NCI-H2227 treated with DMSO at 0.1 percent for 48 hours (cell line): ENCODE measurements around the gene SEC31A.

Source experiments
- DNase-seq: peaks from one replicate; lab custom pipeline; 2025; lab: John Stamatoyannopoulos, UW

Gene SEC31A

DNA sequence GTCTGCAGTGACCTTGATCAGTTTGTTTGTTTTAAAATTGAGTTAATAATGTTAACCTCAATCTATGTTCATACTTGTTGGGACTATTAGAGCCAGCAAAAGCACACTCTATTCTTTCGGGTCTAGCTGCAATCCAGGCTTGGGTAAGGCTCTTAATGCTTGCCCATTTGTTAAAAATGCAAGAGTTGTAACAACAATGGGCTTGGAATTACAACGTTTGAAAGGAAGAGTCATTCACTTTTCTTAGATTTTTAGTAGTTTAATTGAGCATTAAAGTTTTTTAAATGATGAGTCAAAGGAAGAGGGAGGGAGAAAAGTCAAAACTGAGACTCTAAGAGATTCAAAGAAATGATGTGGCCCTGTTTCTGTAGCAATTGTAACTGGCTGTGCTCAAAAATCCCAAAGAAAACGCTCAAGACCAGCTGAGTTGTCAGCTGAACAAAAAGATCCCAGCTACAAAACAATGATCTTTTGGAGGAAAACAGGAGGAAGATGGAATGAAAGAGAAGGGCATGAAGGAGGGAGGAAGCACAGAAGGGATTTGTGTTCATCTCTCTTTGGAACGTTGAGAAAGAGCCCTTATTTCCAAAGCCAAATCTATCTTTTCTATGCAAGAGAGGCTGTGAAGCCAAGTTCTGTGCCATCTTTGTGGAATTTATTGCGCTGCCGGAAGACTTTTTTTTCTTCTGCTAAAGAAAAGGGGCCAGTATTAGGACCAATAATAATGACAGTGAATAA is 97.9 kb downstream of the SEC31A start:
- no peak for DNase-seq

DNA sequence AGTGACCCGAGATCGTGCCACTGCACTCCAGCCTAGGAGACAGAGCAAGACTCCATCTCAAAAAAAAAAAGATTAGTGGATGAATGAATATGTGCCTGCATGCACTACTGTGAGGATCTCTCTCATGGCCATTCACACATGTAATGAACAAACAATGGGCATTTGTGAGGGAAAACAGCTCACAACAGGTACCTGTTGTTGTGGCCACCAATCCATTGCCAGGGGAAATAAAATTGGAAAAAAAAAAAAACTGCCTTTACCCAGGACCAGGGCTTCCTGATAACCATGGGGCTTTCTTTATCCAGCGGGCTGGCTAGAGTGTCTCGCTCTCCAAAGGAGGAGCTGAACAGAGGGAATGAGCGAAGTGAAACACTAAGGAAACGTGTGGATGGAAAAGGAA is 99.8 kb downstream of the SEC31A start:
- no peak for DNase-seq

DNA sequence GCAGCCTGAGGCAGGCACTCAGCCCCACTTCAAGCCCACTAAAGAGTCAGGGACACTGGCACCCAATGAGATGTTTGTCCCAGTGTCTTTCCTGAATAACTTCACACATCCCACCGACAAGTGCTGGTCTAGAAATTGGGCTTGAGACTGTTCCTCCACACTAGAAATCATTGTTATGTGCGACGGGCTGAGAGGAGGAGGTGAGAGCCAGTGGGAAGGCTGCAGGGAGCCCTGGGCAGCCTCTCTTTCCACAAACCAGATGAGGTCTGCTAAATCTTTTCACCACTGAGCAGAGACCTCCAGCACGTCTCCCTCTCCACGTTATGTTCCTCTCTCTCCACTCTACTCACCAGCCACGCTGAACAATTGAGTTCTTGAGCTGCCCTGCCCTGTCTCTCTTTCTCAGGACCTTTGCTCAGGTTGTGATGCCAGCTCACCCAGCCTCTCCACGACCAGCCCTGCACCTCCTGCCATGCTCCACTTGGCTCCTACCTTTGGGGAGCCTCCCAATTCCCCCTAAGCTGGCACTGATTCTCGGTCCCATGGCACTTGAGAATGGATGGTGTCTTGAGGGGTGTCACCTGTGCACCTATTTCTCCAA is 100.8 kb downstream of the SEC31A start:
- DNase-seq, result no peak

DNA sequence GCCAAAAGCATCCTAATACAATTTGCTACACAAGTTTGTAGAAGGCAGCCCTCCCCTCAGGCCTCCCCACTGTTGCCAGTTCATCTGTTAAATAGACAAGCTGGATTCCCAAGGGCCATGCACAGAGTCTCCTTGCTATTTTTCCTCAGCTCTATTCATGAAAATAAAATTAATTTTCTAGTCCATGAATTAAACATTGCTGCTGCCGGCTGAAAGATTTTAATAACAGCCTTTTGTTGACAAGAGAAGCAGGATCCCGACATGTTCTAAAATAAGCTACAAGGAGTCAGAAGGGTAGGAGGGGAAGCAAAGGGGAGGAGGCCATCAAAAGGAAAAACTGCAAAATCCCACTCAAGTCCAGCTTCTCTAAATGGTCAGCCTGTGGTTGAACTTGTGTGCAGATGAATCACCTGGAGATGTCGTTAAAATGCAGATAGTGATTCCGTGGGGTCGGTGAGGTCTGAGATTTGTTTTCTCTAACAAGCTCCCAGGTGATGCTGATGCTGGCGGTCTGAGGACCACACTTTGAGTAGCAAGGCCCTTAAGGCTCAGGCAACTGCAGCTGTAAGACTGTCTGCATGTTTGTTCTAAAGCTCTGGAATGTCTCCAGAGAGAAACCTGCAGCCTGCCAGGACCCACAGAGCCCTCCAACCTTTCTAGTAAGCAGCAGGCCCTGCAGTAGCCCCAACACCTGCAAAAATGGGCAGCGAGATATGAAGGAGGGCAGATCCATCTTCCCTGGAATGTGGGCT is 101.8 kb downstream of the SEC31A start:
- DNase-seq, result no peak

DNA sequence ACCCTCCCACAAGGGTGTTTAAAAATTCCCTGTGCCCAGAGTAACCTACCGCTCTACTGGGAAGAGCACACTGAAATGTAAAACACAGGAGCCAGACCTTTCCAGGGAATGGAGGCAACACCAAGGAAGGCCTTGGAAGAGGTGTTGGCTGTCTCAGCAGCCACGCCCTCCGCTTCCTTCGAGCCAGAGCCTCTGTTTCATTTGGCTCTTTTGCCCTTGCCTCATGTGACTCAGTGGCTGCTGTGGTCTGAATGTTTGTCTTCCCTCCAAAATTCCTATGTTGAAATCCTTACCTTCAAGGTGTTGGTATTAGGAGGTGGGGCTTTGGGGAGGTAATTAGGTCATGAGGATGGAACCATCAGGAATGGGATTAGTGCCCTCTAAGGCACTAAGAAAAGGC is 103.6 kb downstream of the SEC31A start:
- DNase-seq, result no peak

DNA sequence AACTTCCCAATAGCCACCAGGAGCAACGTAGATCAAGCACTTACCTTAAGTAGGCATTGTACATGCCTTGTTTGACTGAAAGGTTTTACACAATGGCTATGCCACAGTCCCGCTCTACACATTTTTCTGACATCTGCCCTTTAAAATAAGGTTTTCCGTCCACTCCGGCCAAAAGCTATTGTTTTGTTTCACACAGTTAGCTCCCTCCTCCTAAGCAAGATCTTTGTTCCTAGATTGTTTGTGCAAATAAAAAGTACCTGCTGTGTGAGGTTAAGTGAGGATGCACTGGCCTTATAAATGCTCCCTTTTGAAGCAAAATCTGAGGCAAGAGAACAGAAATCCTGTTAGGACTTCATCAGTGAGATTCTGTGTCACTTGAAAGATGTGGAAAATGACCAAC is 104.1 kb downstream of the SEC31A start:
- peak; percentile 39 for DNase-seq

DNA sequence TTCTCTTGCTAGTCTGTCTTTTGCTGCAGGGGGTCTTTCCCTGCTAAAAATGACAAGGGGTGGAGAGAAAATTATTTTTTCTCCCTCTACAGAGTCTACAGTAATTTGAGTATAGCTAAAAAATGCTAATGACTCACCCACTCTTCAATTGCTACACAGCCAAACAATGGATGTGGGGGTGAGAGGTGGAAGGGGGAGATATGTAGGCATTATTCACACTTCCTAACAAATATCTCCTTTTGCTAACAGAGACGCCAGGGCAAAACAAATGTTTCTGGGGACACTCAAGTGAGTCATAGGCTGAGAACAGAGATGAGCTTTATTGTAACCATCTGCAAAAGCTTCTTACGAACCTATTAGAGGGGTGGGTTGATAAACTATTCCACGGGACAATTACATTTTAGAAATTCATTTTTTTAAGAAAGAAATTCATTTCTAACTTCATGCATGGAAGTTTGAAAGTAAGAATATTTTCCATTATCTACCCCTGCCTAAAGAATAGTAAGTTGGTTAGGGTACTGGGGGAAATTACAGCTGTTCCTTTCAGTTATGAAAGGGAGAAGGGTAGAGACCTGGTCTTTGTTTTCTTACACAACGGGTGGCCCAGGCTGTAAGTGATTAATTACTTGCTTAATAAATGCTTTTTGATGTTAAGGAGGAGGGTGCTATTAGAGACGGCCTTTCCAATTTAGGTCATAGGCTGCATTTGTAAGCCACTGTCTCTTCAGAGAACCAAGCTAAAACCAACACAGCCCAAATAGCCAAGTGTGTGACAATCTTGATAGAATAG is 105.1 kb downstream of the SEC31A start:
- DNase-seq, result peak; percentile 35

DNA sequence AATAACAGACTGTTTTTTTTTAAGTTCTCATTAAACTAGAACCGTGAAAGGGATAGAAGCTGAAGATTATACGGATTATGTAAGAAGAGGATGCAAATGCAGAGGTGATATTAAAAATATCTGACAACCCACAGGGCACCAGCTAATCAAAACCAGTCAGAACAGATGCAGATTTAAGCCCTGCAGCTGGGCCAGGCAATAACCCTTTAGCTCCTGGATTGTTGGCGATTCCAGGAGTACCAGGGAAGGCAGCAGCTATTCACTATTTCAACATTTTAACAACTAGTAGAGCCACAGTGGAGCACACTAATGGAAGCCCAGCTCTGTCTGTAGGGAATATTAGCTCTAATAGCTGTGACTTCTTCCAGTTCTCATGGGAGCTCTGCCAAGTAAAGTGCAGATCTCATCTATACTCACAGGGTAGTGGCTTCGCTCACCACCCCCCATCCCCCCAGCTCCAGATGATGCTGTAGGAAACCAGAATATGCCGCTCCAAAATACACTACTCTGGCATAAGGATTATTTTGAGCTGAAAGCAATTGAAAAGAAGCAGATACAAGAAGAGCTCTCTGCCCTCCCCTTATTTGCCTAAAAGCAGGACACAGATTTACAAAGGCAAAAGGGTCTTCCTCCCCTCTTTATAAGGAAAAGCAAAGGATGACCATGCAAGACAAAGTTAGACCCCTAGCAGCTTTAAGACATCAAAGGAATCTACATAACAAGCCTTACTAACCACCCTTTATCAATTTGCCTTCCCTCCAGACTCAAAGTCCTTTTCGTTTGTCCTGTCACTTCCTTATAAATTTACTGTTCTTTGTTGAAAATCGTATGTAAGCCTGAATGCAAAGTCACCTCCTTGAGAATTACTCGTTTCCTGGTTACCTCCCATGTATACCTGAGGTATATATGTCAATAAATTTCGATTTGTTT is 106.0 kb downstream of the SEC31A start:
- DNase-seq, result peak; percentile 58

DNA sequence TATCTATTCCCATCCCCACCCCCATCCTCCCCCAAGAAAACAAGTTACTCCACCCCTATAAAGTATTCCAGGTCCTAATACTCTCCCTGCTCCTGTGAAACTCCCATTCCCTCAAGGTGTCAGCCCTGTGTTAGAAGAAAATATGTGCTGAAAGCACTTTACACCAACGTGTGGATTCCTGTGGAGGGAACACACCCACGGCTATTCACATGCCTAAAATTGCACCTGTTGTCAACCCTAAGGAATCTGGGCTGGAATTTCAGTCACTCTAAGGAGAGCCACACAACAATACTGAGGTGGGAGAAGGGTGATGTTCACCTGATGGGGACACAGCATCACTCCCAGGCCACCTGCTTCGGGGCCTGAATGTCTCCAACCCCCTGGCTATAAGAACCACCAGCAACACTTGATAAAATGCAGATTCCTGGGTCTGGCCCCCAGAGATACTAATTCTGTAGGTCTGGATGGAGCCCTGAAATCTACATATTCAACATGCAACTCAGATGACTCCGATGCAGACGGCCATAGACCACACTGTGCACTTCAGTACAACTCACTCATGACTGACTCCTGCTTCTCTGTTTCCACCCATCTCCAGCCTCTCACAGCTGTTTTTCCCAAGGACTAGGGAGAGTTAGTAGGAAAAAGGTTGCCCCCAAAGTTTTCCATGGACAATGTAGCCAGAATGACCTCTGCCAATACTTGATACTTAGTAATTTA is 108.2 kb downstream of the SEC31A start:
- DNase-seq, result no peak

DNA sequence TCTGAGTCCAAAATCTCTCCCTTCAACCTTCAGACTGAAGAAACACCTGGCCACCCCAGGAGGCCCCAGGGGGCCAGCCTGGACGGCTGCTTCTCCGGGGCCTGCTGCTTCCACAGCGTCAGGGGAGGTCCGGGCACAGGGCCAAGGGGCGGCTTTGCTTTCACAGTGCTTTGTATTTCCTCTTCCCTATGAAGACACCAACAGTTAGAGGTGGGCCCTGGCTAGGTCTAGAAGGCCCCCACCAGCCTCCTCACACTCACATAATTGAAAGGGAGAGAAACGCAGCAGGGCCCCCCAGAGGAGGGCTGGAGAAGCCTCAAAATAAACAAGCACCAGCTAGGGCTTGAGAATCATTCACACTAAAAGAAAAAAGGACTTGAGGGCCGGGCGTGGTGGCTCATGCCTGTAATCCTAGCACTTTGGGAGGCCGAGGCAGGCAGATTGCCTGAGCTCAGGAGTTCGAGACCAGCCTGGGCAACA is 110.2 kb downstream of the SEC31A start:
- DNase-seq, result peak; percentile 34

DNA sequence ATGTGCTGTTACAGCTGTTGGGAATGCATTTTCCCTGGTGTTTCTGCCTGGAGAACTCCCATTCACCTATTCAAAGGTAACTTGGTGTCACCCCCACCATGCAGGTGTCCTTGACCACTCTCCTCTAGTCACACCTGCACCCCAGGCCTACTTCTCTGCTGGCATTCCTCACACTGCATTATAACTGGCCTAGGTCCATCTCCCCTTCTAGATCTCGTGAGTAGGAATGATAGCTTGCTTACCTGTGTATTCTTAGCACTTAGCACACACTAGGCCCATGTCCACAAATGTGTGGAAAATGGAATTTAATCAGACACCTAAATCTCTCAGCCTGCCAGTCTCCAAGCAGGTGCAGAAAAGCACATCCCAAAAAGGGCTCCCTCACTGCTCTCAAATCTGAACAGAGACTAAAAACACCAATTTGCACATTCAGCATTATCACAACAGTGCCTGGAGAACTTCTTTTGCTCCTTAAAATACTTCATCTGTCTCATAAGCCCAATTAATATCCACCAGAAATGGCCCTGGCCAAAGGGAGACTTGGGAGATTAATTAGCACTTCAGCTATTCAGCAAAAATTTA is 110.7 kb downstream of the SEC31A start:
- no peak for DNase-seq

DNA sequence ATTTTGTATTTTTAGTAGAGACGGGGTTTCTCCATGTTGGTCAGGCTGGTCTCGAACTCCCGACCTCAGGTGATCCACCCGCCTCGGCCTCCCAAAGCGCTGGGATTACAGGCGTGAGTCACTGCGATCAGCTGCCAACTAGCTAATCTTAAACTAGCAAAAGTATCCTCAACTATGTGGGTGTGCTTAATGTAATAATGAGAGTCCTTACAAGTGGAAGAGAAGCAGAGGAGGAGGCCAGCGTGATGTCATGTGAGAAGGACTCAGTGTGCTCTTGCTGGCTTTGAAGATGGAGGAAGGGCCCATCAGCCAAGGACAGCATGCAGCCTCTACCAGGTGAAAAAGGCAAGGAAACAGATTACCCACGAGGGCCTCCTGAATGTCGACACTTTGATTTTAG is 111.9 kb downstream of the SEC31A start:
- no peak for DNase-seq

DNA sequence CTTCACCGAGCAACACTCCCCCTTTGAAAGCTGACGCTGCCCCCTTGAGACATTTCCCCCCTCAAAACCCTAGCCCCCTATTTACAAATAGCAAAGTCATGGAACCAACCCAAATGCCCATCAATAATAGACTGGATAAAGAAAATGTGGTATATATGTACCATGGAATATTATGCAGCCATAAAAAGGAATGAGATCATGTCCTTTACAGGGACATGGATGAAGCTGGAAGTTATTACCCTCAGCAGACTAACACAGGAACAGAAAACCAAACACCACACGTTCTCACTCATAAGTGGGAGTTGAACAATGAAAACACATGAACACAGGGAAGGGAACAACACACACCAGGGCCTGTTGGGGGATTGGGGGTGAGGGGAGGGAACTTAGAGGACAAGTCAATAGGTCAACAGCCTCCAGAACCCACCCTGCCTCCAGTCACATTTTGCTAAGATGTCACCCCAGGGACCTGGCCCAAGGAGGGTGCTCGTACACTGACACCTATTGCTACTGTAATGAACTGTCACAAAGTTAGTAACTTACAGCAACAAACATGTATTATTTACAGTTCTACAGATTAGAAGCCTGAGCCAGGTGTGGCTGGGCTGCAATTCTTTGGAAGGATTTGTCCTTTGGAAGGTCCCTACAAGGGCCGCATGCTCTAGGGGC is 113.0 kb downstream of the SEC31A start:
- no peak for DNase-seq

DNA sequence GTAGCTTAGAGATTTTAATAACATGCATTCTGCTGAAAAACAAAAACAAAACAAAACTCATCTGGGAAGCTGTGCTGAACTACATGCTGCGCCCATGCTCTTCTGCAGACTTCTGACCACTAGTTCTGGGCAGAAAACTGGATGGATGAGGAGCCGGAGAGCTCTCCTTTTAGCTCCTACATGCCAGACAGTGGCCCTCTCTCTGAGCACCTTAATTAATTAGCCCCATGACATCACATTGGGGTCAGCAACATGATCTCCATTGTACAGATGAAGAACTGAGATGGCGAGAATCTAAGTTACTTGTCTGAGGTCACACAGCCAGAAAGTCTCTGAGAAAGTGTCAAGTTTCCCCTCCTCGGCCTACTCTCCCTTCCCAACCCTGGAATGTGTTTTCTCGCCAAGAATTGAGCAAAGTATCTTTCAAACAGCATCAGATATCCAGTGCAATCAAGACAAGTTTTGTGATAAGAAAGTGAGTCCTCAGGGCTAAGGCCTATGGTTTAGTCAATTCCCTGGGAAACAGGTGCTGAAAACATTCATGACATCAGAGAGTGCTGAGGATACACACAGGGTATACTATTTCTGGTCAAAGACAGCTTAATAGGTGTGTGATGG is 113.9 kb downstream of the SEC31A start:
- DNase-seq, result no peak

DNA sequence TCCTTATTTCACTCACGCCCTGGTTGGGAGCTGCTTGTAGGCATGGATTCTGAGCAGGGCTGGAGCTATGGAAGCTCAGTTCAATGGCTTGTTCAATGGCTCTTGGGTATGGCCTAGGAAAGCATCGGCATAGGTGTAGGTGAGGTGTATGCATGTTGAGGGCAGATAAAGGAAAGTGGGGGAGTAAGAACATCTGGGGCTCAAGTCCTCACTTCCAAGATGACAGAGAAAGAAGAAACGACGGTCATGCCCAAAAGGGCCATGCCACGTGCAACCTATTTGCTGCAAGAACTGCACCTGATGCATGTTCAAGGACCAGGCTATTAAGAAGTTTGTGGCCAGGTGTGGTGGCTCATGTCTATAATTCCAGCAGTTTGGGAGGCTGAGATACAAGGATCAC is 115.7 kb downstream of the SEC31A start:
- DNase-seq, result no peak

DNA sequence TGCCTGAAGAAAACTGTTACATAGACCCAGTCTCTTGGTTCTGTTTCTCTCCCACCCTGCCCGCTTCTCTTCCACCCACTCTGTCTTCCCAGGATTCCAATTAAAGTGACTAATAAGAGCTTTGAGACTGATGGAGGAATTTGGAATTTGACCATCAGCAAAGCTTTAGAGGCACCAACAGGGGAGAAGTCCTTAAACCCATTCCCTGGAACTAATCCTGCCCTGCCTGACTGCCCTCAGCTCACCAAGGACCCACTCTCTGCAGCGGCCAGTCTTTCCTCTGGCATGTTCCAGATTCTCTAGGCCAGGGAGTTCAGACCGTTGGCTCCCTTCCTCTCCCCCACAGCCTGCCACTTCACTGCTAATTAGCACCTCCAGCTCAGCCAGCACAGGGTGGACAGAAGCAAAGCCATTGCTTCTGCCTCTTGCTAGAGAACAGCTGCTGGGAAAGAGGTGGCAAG is 116.2 kb downstream of the SEC31A start:
- no peak for DNase-seq

DNA sequence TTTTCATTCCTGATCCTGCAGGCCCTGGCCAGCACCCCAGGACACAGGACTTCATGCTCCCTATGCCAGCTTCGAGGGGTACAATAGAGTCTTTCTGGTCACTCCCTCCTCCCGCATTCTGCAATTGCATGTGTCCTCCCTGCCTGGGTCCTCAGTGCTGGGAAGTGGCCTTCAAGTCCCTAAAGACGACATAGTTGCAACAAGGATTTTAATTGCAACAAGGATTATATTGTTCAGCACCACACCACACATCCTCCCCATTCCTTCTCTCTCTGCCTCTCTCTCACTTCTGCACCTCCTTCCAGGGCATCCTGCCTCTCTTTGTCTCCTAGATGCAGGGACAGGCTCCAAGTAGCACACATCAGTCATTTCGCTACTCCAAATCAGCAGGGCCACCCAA is 117.9 kb downstream of the SEC31A start:
- no peak for DNase-seq

DNA sequence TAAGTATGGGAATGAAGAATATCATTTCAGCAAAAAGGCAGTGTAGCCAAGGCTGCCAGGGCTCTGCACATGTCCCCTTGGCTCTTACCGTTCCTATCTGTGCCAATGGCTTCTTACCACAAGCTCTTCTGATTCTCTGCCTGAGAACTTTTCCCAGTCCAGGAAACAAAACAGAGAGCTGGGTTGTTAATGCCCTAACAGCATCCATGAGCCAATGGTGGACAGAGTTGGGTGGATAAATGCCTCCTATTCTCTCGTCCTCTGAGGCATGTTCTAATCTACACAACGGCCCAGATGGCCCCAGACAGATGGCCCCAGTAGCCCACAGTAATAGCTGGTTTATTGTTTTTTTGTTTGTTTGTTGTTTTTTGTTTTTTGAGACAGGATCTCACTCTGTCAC is 120.3 kb downstream of the SEC31A start:
- no peak for DNase-seq
